Endodermal cell (in vitro differentiated cells): ENCODE results near the gene PLAC9. TPM values are rescaled to one million over a fixed set of nuclear protein-coding genes. Genes with fewer than 3 reads are reported as not detected.

Source experiments
- DNase-seq: peaks from one replicate; pipeline ENCODE4 v3.0.0-alpha.2; 2017
- H3K27ac ChIP-seq: 2 replicates; pipeline ENCODE4 v1.5.1; 2013; ENCODE audit warnings: mild to moderate bottlenecking, low read depth, low read length, moderate library complexity
- H3K27me3 ChIP-seq: 2 replicates; pipeline ENCODE4 v1.6.1; 2013; ENCODE audit warnings: mild to moderate bottlenecking, low read length, moderate library complexity; ENCODE audit not compliant: insufficient read depth, control insufficient read depth, poor library complexity, severe bottlenecking
- H3K36me3 ChIP-seq: 2 replicates; pipeline ENCODE4 v1.7.0; 2013; ENCODE audit warnings: mild to moderate bottlenecking, low read length, moderate library complexity; ENCODE audit not compliant: control insufficient read depth, insufficient read depth
- H3K4me1 ChIP-seq: one replicate; pipeline ENCODE4 v1.7.0; 2013; ENCODE audit warnings: low read length; ENCODE audit not compliant: control insufficient read depth, insufficient read depth
- H3K4me3 ChIP-seq: 2 replicates; pipeline ENCODE4 v1.5.1; 2013; ENCODE audit warnings: mild to moderate bottlenecking, low read length, moderate library complexity
- H3K9ac ChIP-seq: 2 replicates; pipeline ENCODE4 v1.6.1; 2013; ENCODE audit warnings: mild to moderate bottlenecking, low read length, moderate library complexity; ENCODE audit not compliant: poor library complexity, severe bottlenecking; ENCODE audit errors: extremely low read depth
- H3K9me3 ChIP-seq: 2 replicates; pipeline ENCODE4 v1.6.1; 2013; ENCODE audit warnings: mild to moderate bottlenecking, low read length, moderate library complexity; ENCODE audit not compliant: control insufficient read depth
- H3K27ac Mint-ChIP-seq: 2 replicates; pipeline ENCODE4 v1.8.0; 2020; ENCODE audit warnings: mixed read lengths
- H3K27me3 Mint-ChIP-seq: 2 replicates; pipeline ENCODE4 v1.8.0; 2021; ENCODE audit warnings: mild to moderate bottlenecking, mixed read lengths; ENCODE audit not compliant: insufficient read depth
- H3K36me3 Mint-ChIP-seq: 2 replicates; pipeline ENCODE4 v1.8.0; 2020; ENCODE audit warnings: low read depth, mixed read lengths
- H3K4me1 Mint-ChIP-seq: 2 replicates; pipeline ENCODE4 v1.8.0; 2020; ENCODE audit warnings: mixed read lengths
- H3K4me3 Mint-ChIP-seq: 2 replicates; pipeline ENCODE4 v1.8.0; 2020; ENCODE audit warnings: mild to moderate bottlenecking, moderate library complexity, mixed read lengths
- H3K9me3 Mint-ChIP-seq: 2 replicates; pipeline ENCODE4 v1.8.0; 2020; ENCODE audit warnings: mild to moderate bottlenecking, mixed read lengths
- CTCF ChIP-seq: fragments of 200-600 bp; sonication (generic); conservative IDR thresholded peaks from 2 replicates; pipeline ENCODE4 v1.5.0; 2021; ENCODE audit warnings: antibody characterized with exemption, mild to moderate bottlenecking
- WGBS, 2 experiments: methylation state at CpG; one replicate each; pipeline versions ENCODE4 v1.1.5 to v1.1.7; 2013; ENCODE audit warnings: missing lambda C conversion rate in 2 of 2, mixed read lengths in 1 of 2; ENCODE audit not compliant: insufficient coverage in 1 of 2, insufficient read length in 1 of 2; 5-methylcytosine and 5-hydroxymethylcytosine counted together
- total RNA-seq, 2 donors: library from RNA; stranded (reverse); fragmentation: NEBNext Ultra II Directional in 1 of 2; extraction: Animal tissue kit (Norgen Biotek cat#: 25700) in 1 of 2; gene quantifications; 2 replicates in 1 of 2; 3 replicates in 1 of 2; pipeline ENCODE4 v1.2.1, GENCODE V29; 2021

Gene PLAC9
- total RNA-seq, 2 donors from 2014 or later = 8.4 to 14.9 TPM

GRCh38 chr10:80146918-80147317, 14.4 kb downstream of the PLAC9 start:
- no peaks in the 10 kb centered on the region for H3K4me1 ChIP-seq
- H3K27me3 ChIP-seq = no peaks in the 10 kb centered on the region
- Mint-ChIP-seq H3K4me3 (no peak overlapping the region), H3K36me3 (peaks cover 10% of the 10 kb centered on the region), H3K27me3 (peaks cover 10% of the 10 kb centered on the region), H3K9me3 (no peaks in the 10 kb centered on the region), H3K27ac (no peak overlapping the region), H3K4me1 (peaks cover under 1% of the 10 kb centered on the region)
- H3K9ac ChIP-seq = no peak overlapping the region
- WGBS, 2 experiments = 88 to 99% methylated on average over 1 to 3 of the region's 3 CpGs
- H3K27ac ChIP-seq = no peak overlapping the region
- no peak overlapping the region for H3K4me3 ChIP-seq
- DNase-seq = no peak
- no peak for TF ChIP-seq CTCF
- peaks cover 25% of the 10 kb centered on the region for H3K36me3 ChIP-seq
- no peaks in the 10 kb centered on the region for H3K9me3 ChIP-seq

- TF ChIP-seq CTCF = peak; percentile 17
- Mint-ChIP-seq H3K27me3 (peaks cover 10% of the 10 kb centered on the region), H3K36me3 (peaks cover 11% of the 10 kb centered on the region), H3K4me1 (no peaks in the 10 kb centered on the region), H3K4me3 (no peak overlapping the region), H3K27ac (no peak overlapping the region), H3K9me3 (no peaks in the 10 kb centered on the region)
- Histone ChIP-seq H3K9me3 (no peaks in the 10 kb centered on the region), H3K4me1 (no peaks in the 10 kb centered on the region), H3K27me3 (no peaks in the 10 kb centered on the region), H3K36me3 (peaks cover 36% of the 10 kb centered on the region), H3K9ac (no peak overlapping the region), H3K27ac (no peak overlapping the region), H3K4me3 (no peak overlapping the region)
- WGBS, 2 experiments = 72 to 85% methylated on average over 2 to 5 of the region's 5 CpGs
- no peak for DNase-seq
Observed at GRCh38 chr10:80148166-80148805, 15.8 kb downstream of the PLAC9 start.

GRCh38 chr10:80149123-80149522, 16.6 kb downstream of the PLAC9 start:
- Histone ChIP-seq H3K9me3 (no peaks in the 10 kb centered on the region), H3K27me3 (no peaks in the 10 kb centered on the region), H3K27ac (no peak overlapping the region), H3K9ac (no peak overlapping the region), H3K4me3 (no peak overlapping the region), H3K4me1 (no peaks in the 10 kb centered on the region), H3K36me3 (peaks cover 42% of the 10 kb centered on the region)
- no peak for DNase-seq
- no peak overlapping the region for H3K4me3 Mint-ChIP-seq
- no peaks in the 10 kb centered on the region for H3K9me3 Mint-ChIP-seq
- H3K27ac Mint-ChIP-seq = no peak overlapping the region
- peaks cover 6% of the 10 kb centered on the region for H3K27me3 Mint-ChIP-seq
- peaks cover 13% of the 10 kb centered on the region for H3K36me3 Mint-ChIP-seq
- H3K4me1 Mint-ChIP-seq = no peaks in the 10 kb centered on the region
- no peak for TF ChIP-seq CTCF
- WGBS, 2 experiments = 93 to 100% methylated on average over 2 of the region's 2 CpGs
